Neural cell (in vitro differentiated cells): Measurements from ENCODE around the gene DDX24. TPM values are rescaled to one million over a fixed set of nuclear protein-coding genes. Genes with fewer than 3 reads are reported as not detected.

ENCODE experiments used
- H2AFZ ChIP-seq: fragments of 200-600, 300-800 bp; sonication (generic), shearing (Covaris generic); 2 replicates; pipeline ENCODE4 v1.6.0; 2014; ENCODE audit warnings: low read depth, mild to moderate bottlenecking, antibody characterized with exemption, low read length, moderate library complexity
- H3F3A ChIP-seq: fragments of 200-600 bp; shearing (Covaris generic); 2 replicates; pipeline ENCODE4 v1.6.1; 2016; ENCODE audit warnings: mild to moderate bottlenecking, moderate library complexity, mixed read lengths, antibody characterized with exemption, low read length; ENCODE audit not compliant: insufficient read depth, poor library complexity, severe bottlenecking
- H3K27ac ChIP-seq: fragments of 200-600, 300-800 bp; sonication (generic), shearing (Covaris generic); 2 replicates; pipeline ENCODE4 v1.5.1; 2014; ENCODE audit warnings: mild to moderate bottlenecking, low read length, moderate library complexity
- H3K27me3 ChIP-seq: fragments of 300-800, 200-600 bp; sonication (generic), shearing (Covaris generic); 2 replicates; pipeline ENCODE4 v1.6.0; 2014; ENCODE audit warnings: mild to moderate bottlenecking, low read depth, low read length, moderate library complexity; ENCODE audit not compliant: insufficient read depth
- H3K36me3 ChIP-seq: fragments of 300-800, 200-600 bp; sonication (generic), shearing (Covaris generic); 2 replicates; pipeline ENCODE4 v1.5.1; 2014; ENCODE audit warnings: mild to moderate bottlenecking, antibody characterized with exemption, low read length, moderate library complexity; ENCODE audit not compliant: insufficient read depth
- H3K4me2 ChIP-seq: fragments of 300-800, 200-600 bp; sonication (generic), shearing (Covaris generic); 2 replicates; pipeline ENCODE4 v1.6.0; 2014; ENCODE audit warnings: mild to moderate bottlenecking, low read length
- H3K4me3 ChIP-seq: fragments of 300-800, 200-600 bp; sonication (generic), shearing (Covaris generic); 2 replicates; pipeline ENCODE4 v1.5.1; 2014; ENCODE audit warnings: mild to moderate bottlenecking, low read length, moderate library complexity
- H3K79me2 ChIP-seq: fragments of 200-600 bp; shearing (Covaris generic); replicated peaks from 2 replicates; pipeline ENCODE4 v1.6.0; 2014; ENCODE audit warnings: mild to moderate bottlenecking, low read length, moderate library complexity; ENCODE audit not compliant: insufficient read depth
- H3K9ac ChIP-seq: fragments of 300-800, 200-600 bp; sonication (generic), shearing (Covaris generic); 2 replicates; pipeline ENCODE4 v1.6.1; 2016; ENCODE audit warnings: mild to moderate bottlenecking, low read length, mixed read lengths
- H3K9me2 ChIP-seq: fragments of 200-600 bp; shearing (Covaris generic); 2 replicates; pipeline ENCODE4 v1.6.1; 2016; ENCODE audit warnings: mild to moderate bottlenecking, low read length, mixed read lengths; ENCODE audit not compliant: insufficient read depth
- H3K9me3 ChIP-seq: fragments of 200-600, 300-800 bp; sonication (generic), shearing (Covaris generic); 2 replicates; pipeline ENCODE4 v1.6.1; 2016; ENCODE audit warnings: mild to moderate bottlenecking, mixed run types, low read length, moderate library complexity, mixed read lengths
- H4K20me1 ChIP-seq: fragments of 200-600 bp; shearing (Covaris generic); 2 replicates; pipeline ENCODE4 v1.6.1; 2016; ENCODE audit warnings: mild to moderate bottlenecking, mixed run types; ENCODE audit not compliant: insufficient read depth
- CTCF ChIP-seq: fragments of 450-650 bp; IDR thresholded peaks from 2 replicates; pipeline ENCODE4 v1.5.1; 2014; ENCODE audit warnings: antibody characterized with exemption, mild to moderate bottlenecking, moderate library complexity; ENCODE audit not compliant: poor library complexity, severe bottlenecking
- EP300 ChIP-seq: fragments of 450-650 bp; conservative IDR thresholded peaks from 2 replicates; pipeline ENCODE4 v1.6.1; 2014; ENCODE audit warnings: antibody characterized with exemption, mild to moderate bottlenecking, moderate library complexity; ENCODE audit not compliant: poor library complexity, severe bottlenecking
- EZH2 ChIP-seq: fragments of 200-600, 300-800 bp; shearing (Covaris generic), sonication (generic); IDR thresholded peaks from 2 replicates; pipeline ENCODE4 v1.6.1; 2014; ENCODE audit warnings: antibody characterized with exemption, low read length, borderline replicate concordance, mild to moderate bottlenecking; ENCODE audit not compliant: insufficient read depth, poor library complexity, severe bottlenecking
- MXI1 ChIP-seq: fragments of 450-650 bp; conservative IDR thresholded peaks from 2 replicates; pipeline ENCODE4 v1.6.1; 2014; ENCODE audit warnings: antibody characterized with exemption, mild to moderate bottlenecking; ENCODE audit not compliant: poor library complexity, severe bottlenecking
- POLR2AphosphoS5 ChIP-seq: IDR thresholded peaks from 2 replicates; pipeline ENCODE4 v1.6.1; 2012
- RAD21 ChIP-seq: fragments of 450-650 bp; conservative IDR thresholded peaks from 2 replicates; pipeline ENCODE4 v1.6.1; 2014; ENCODE audit warnings: antibody characterized with exemption, mild to moderate bottlenecking, moderate library complexity
- REST ChIP-seq: IDR thresholded peaks from 2 replicates; pipeline ENCODE4 v1.6.1; 2012; ENCODE audit warnings: borderline replicate concordance
- SMC3 ChIP-seq: fragments of 450-650 bp; conservative IDR thresholded peaks from 2 replicates; pipeline ENCODE4 v1.6.1; 2014; ENCODE audit warnings: antibody characterized with exemption, mild to moderate bottlenecking, moderate library complexity; ENCODE audit not compliant: poor library complexity
- TAF1 ChIP-seq: IDR thresholded peaks from 2 replicates; pipeline ENCODE4 v1.6.1; 2012; ENCODE audit warnings: low read depth
- polyA plus RNA-seq: library from polyadenylated mRNA; depleted of rRNA; stranded (reverse); fragments of >200 nt; gene quantifications from 2 replicates; pipeline ENCODE4 v1.2.3, GENCODE V29; 2014

The DDX24 gene
- polyA plus RNA-seq, 1 donor from 2014 or later, result 177 TPM

- no peaks in the 10 kb centered on the region for H4K20me1 ChIP-seq
- no peaks in the 10 kb centered on the region for H3K9me3 ChIP-seq
- H3K27me3 ChIP-seq, result no peaks in the 10 kb centered on the region
- H3K4me3 ChIP-seq, result peak overlapping the region; percentile 91
- no peak overlapping the region for H2AFZ ChIP-seq
- no peak overlapping the region for H3K27ac ChIP-seq
- H3K4me2 ChIP-seq, result peak overlapping the region; percentile 50
- H3K36me3 ChIP-seq, result peaks cover 15% of the 10 kb centered on the region
- no peak for TF ChIP-seq RAD21
- no peaks in the 10 kb centered on the region for H3F3A ChIP-seq
- peaks cover 89% of the 10 kb centered on the region for H3K79me2 ChIP-seq
- H3K9me2 ChIP-seq, result no peaks in the 10 kb centered on the region
- H3K9ac ChIP-seq, result no peak overlapping the region
Observed at GRCh38 chr14:94077111-94077821, 3.7 kb downstream of the DDX24 start.

GRCh38 chr14:94075008-94075407 is 6.0 kb downstream of the DDX24 start:
- H3K9ac ChIP-seq, result no peak overlapping the region
- no peaks in the 10 kb centered on the region for H3K9me2 ChIP-seq
- TF ChIP-seq POLR2AphosphoS5 (no peak), TAF1 (no peak), EZH2 (no peak), CTCF (no peak), MXI1 (no peak), SMC3 (no peak), RAD21 (no peak), EP300 (no peak), REST (no peak)
- no peaks in the 10 kb centered on the region for H3K27me3 ChIP-seq
- no peaks in the 10 kb centered on the region for H3F3A ChIP-seq
- H3K9me3 ChIP-seq, result no peaks in the 10 kb centered on the region
- H3K36me3 ChIP-seq, result peaks cover 15% of the 10 kb centered on the region
- H4K20me1 ChIP-seq, result no peaks in the 10 kb centered on the region
- H3K27ac ChIP-seq, result no peak overlapping the region
- H3K4me3 ChIP-seq, result peak overlapping the region; percentile 91
- H3K79me2 ChIP-seq, result peaks cover 86% of the 10 kb centered on the region
- H2AFZ ChIP-seq, result no peak overlapping the region
- no peak overlapping the region for H3K4me2 ChIP-seq
